ENCODE results near the gene DHRS12.
A peak's percentile ranks its signal among the peaks of the same experiment; 100 is the strongest.
"Not testable (repeated sequence)": the region's sequence is repeated elsewhere in the genome, so short reads cannot be mapped to it uniquely, and the experiment has no call there.

The DHRS12 gene

GRCh38 chr13:51827254-51827653, 23.3 kb upstream of the DHRS12 start:
- DNase-seq: no peak

DNA sequence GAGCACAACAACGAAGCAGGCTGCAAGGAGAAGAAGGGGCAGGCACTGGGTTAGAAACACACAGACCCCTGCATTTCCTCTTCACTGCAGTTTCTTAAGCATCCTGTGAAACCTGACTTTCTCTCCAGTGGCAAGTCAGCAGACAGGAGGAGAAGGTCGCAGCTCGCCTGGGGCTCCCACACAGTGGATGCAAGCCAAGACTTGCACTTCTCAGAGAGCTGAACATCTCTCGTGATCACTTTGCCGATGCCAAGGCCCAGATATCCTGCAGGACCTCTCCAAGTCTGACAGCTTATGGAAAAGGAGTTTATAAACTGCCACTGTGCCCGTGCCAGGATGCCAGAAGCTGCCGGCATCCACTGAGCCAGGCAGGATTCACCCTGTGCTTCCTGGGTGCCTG, 22.6 kb upstream of the DHRS12 start:
- DNase-seq: no peak

DNA sequence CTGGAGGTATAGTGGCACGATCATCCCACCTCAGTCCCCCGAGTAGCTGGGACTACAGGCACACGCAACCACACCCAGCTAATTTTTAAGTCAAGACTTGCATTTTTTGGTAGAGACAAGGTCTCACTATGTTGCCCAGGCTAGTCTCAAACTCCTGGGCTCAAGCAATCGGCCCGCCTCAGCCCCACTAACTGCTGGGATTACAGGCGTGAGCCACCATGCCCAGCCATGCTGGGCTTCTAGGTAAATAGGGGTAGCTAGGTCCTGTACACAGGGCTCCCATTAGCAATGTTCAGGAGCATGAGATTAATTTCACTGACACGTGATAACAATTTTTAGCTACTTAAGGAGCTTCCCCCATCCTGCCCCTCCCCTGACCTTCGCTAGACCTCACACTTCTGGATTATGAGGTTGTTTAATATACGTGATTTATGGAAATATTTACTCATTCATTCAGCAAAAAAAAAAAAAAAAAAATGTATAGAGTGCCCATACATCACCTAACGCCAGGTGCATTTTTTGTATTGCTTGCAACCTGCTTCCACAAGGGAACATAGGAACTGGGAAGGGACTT, 21.8 kb upstream of the DHRS12 start:
- DNase-seq: no peak

- peak in 1 of 5 donors; percentile 83 for DNase-seq
These were observed 21.2 kb upstream of the DHRS12 start for GRCh38 chr13:51825165-51825592.

GRCh38 chr13:51824712-51825111, 20.7 kb upstream of the DHRS12 start:
- DNase-seq: not testable (repeated sequence)

DNA sequence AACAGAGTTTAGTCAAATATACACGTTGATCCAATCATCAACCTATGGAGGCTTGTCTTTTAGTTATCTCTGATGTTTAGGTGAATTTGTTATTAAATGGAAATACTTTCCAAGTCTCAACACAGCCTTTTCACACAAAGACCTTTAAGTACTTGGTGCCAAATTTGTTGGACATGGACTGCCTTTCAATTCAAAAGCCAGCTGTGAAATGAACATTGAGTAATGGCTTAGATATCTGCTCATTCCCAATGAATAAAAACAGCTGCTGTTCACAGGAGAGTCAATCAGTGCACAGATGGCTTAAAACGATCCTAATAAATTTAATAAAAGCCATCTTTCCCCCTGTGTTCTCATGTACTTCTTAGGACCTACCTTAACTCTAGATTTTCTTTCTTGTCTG, 19.9 kb upstream of the DHRS12 start:
- no peak for DNase-seq

- no peak for DNase-seq
These were observed 19.4 kb upstream of the DHRS12 start for GRCh38 chr13:51823359-51823758.

DNA sequence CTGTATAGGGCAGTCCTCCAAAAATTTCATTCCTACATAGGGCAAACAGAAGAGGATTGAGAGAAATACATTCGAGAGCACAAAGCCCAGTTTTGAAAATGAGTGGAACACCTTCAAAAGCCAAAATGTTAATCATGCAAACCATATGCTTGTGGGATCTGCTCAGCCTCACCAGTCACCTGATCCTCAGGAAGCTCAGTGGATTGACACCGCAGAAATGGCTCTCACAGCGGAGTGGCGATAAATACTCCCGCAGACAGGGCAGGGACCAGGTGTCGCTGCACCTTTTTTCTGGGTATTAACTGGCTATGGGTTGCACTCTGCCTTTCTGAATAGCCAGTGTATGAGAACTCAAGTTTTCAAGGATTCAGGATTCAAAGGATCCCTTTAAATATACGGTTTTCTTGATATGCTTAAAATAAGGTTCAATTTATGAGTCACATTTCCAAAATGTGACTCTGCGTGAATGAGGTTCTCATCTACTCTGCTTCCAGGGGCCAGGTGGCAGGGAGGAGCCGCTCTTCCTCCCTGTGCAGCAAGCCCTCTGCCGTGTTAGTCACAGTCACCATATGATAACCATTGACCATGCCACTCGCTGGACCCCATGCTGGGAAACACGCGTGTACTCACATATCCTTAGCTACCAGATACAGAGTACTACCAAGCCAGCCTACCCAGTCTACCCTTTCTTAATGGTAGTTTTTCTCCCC, 18.3 kb upstream of the DHRS12 start:
- DNase-seq: no peak

DNA sequence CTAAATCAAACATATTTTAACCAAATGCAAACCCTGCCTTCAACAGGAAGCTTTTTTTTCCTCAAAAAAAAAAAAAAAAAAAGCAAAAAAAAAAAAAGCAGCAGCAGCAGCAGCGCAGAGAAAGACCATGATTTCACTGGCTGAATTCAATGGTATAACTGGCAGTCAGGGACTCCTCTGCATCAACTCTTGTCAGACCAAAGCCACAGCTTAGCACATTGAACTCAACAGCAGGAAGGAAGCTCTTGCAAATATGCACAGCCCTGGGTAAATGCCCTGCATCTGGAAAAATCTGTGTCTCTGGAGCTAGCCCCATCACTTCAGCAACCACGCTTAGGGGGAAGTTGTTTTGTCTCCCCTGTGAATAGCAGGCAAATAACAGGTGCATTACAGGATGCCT, 17.6 kb upstream of the DHRS12 start:
- DNase-seq: peak in 1 of 5 donors; percentile 57

DNA sequence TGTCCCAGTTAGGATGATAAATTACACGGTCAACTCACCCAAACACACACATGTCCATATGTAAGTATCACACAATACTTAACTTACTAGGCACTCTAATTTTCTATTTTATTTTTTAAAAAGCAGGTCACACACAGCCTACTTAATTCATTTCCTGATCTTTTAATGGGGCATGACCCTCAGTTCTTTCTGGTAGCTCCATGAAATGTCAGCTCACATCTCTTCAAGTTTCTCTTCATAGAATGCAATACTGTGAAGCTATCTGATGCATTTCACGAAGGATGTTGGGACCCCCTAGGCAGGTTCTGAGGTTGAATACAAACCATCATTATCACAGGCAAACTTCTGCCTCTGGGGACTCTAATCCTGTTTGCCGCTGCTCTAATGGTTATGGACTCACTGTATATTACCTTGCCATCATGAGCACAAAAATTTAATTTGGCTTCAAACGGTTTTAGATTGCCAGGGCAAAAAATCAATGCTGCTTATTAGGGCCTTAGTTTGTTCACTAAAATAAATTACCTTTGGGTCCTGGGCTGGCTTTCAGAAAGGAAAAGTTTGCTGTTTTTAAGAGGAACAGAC, 16.1 kb upstream of the DHRS12 start:
- DNase-seq: no peak

DNA sequence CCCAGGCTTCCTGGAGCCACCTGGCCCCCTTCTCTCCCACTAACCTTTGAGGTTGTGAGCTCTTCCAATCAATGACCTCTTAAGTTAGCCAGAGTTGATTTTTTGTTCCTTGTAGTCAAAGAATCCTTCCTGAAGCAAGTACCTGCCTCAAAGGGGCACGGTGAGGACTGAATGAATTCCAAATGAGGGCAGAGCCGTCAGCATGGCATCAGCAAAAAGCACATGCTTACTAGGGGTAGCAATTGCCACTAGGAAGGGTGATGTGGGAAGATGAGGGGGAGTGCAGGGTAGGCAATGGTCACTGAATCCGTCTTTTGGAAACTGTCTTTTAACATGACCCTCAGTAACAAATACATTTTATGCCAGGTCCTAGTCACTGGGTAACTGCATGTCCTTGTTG, 15.6 kb upstream of the DHRS12 start:
- no peak for DNase-seq

GRCh38 chr13:51818781-51819511, 15.0 kb upstream of the DHRS12 start:
- no peak for DNase-seq

DNA sequence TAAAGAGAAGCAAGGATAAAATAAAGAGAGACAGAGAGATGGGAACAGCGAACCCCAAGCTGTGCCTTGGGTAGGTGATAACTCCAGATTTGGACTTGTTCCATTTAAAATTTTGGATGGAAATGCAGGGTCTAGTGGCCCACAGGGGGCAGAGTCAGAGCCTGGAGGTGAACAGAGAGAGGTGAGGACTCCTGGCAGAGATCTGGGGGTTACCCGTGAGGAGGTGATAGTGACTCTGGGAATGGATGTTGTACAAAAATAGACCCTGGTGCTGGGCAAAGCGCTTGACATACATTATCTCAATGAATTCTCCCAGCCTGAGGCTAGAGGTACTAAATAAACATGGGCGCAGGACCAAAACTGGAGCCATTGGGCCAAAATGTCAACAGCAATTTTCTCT, 14.3 kb upstream of the DHRS12 start:
- DNase-seq: no peak

DNA sequence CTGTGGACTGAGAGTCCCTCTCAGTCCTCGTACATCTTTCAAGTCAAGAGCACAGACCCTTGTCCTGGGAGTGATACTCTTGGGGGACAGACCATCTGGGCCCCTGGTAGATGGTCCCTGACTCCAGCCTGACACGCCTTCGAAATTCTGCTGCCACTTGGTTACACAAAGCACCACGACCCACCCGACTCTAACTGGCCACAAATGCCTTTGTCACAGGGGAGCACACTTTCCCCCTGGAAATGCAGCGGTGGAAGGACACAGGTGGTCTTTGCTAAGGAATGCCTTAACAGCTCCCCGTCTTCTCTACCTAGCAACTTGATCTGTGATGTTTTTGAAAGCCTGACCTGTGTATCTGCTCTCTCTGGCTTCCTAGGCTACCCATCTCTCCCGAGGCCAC, 13.8 kb upstream of the DHRS12 start:
- DNase-seq: no peak

GRCh38 chr13:51816604-51817249, 12.8 kb upstream of the DHRS12 start:
- no peak for DNase-seq

DNA sequence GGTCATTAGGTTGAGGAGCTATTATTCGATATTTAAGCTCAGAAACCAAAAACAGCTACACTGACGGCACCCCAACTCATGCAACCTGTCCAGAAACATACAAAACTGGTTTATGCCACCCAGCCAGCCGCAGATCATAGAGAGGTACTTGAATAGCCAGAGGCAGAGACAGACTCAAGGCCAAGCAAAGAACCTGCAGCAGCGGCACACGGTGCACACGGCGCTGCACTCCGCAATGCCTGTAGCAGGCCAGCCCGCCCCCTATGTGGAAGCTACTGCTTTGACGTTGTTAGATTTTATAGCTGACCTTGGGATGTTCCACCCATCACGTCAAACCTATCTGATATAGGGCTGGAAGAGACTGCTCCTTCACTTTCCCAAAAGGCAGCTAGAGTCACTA, 11.9 kb upstream of the DHRS12 start:
- DNase-seq: no peak

GRCh38 chr13:51814825-51815650, 11.1 kb upstream of the DHRS12 start:
- peak; percentile 39 to 72 (median 58) for DNase-seq

DNA sequence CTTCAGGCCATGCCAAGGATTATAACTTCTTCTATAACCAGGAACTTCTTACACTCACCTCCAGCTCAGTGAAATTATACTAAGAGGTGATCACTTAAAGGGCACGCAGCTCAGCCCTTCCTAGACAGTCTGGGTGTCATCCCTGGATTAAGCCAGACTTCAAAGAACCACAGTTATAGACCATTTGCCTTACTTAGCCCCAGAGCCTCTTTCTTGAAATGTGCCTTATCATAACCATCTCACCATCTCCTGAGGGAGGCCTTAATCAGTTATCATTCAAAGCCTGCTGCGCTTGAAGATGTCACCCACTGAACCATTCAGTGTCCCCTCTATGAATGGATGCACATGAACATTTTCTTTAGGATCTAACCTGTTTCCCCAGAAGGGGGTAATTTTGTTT, 10.1 kb upstream of the DHRS12 start:
- no peak for DNase-seq

DNA sequence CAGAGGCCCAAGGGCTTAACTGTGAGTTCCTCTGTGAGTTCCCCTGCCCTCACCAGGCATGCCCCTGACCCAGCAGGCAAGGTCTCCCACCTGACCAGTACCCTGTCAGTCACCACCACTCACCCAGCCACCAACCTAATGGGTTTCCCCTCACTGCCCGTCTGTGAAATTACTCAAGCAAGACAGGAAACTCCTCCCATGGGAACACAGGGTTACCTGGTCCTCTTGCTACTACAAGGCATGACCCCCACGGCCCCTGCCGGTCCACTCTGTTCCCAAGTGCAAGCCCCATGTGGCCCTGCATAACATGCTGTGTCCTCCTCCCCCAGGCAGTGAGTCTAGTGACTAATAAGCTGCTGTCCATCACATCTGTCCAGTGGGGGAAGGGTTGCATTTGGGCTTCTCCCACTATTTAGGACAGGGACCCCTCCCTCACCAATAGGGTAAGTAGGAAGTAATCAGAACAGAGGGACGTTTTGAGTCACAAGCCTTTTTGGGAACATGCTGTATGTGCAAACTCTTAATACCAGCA, 8.0 kb upstream of the DHRS12 start:
- no peak for DNase-seq

DNA sequence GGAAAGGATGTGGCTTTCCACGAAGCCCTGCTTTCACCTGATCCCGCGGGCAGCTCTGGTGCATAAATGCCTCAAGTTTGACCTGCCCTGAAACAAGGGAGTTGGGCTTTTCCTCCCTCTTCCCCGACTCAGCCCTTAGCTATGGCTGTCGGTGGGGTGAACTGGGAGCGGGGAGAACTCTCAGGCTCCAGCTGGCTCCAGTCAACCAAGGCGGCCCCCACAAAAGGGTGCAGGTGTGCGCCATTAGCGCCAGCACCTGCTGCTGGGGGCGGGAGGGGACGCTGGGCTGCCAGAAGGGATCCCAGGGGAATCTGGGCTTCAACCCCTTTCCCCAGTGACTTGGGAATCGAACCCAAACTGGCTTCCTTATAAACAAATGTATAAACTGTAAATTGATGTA, 7.1 kb upstream of the DHRS12 start:
- no peak for DNase-seq

- no peak for DNase-seq
These were observed 4.8 kb upstream of the DHRS12 start for GRCh38 chr13:51808811-51809210.

GRCh38 chr13:51807041-51807440, 3.1 kb upstream of the DHRS12 start:
- DNase-seq: no peak

Data from T-helper 1 cell (primary cell).